ENCODE data around the gene KIT.

GRCh38 chr4:54743562-54743961 is 85.8 kb downstream of the KIT start:
- TF ChIP-seq, protein P1, sequence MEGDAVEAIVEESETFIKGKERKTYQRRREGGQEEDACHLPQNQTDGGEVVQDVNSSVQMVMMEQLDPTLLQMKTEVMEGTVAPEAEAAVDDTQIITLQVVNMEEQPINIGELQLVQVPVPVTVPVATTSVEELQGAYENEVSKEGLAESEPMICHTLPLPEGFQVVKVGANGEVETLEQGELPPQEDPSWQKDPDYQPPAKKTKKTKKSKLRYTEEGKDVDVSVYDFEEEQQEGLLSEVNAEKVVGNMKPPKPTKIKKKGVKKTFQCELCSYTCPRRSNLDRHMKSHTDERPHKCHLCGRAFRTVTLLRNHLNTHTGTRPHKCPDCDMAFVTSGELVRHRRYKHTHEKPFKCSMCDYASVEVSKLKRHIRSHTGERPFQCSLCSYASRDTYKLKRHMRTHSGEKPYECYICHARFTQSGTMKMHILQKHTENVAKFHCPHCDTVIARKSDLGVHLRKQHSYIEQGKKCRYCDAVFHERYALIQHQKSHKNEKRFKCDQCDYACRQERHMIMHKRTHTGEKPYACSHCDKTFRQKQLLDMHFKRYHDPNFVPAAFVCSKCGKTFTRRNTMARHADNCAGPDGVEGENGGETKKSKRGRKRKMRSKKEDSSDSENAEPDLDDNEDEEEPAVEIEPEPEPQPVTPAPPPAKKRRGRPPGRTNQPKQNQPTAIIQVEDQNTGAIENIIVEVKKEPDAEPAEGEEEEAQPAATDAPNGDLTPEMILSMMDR (IDR thresholded peaks at IDR 0.05; ENCODE audit: low read length): no peak
- TF ChIP-seq EZH2 (IDR thresholded peaks at IDR 0.05; ENCODE audit: borderline replicate concordance, low read length): no peak

All from OCI-LY1 (cell line).